ENCODE results near the gene APBA2.
"Not testable (repeated sequence)": the region's sequence is repeated elsewhere in the genome, so short reads cannot be mapped to it uniquely, and the experiment has no call there.

DNA sequence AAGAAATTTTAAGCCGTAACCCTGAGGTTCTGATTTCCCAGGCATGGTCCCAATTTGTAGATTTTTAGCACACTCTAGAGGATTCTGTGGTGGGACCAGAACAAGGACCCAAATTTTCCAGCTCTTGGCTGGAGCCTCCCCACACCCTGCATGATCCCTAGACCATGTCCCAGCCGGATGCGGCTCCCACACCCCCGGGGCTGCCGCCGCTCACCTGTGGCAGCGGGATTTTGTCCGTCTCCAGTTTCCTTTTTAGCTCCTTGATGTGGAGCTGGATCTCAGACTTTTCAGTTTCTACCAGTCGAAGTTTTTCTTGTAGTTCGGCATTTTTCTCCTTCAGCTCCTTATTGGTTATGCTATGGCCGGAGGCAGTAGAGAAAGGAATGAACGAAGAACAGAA is 42.3 kb upstream of the APBA2 start:
- not testable (repeated sequence) for TF ChIP-seq EZH2 (IDR thresholded peaks at IDR 0.05; ENCODE audit: borderline replicate concordance, low read depth, low read length, severe bottlenecking)
- TF ChIP-seq, protein P1, sequence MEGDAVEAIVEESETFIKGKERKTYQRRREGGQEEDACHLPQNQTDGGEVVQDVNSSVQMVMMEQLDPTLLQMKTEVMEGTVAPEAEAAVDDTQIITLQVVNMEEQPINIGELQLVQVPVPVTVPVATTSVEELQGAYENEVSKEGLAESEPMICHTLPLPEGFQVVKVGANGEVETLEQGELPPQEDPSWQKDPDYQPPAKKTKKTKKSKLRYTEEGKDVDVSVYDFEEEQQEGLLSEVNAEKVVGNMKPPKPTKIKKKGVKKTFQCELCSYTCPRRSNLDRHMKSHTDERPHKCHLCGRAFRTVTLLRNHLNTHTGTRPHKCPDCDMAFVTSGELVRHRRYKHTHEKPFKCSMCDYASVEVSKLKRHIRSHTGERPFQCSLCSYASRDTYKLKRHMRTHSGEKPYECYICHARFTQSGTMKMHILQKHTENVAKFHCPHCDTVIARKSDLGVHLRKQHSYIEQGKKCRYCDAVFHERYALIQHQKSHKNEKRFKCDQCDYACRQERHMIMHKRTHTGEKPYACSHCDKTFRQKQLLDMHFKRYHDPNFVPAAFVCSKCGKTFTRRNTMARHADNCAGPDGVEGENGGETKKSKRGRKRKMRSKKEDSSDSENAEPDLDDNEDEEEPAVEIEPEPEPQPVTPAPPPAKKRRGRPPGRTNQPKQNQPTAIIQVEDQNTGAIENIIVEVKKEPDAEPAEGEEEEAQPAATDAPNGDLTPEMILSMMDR (IDR thresholded peaks at IDR 0.05; ENCODE audit: borderline replicate concordance, extremely low read depth, low read length, poor library complexity, severe bottlenecking): not testable (repeated sequence)

Measured in DND-41 (cell line).